SK-N-SH (cell line): ENCODE data around the gene ORM1. TPM values are rescaled to one million over a fixed set of nuclear protein-coding genes. Genes with fewer than 3 reads are reported as not detected.

Experiments used
- CTCF ChIA-PET: fragments of 300-600, 350-600 bp; formaldehyde crosslinking; extraction: SDS; loops from one replicate; lab custom pipeline; 2021; lab: Yijun Ruan, JAX
- POLR2A ChIA-PET: fragments of 350-600 bp; sonication (Branson Sonifier 250); formaldehyde crosslinking; extraction: SDS; loops from one replicate; lab custom pipeline; 2020; ENCODE audit warnings: antibody characterized with exemption, inconsistent platforms; lab: Yijun Ruan, JAX
- DNase-seq: peaks from one replicate; pipeline ENCODE4 v3.0.0; 2012
- H2AFZ ChIP-seq: fragments of 200-600 bp; sonication (generic); 2 replicates; pipeline ENCODE4 v1.8.1; 2016; ENCODE audit warnings: antibody characterized with exemption, mild to moderate bottlenecking, low read depth
- H3F3A ChIP-seq: fragments of 200-600 bp; sonication (generic); replicated peaks from 2 replicates; pipeline ENCODE3; 2016; ENCODE audit warnings: antibody characterized with exemption, mild to moderate bottlenecking; ENCODE audit not compliant: insufficient read depth
- H3K27ac ChIP-seq, 2 experiments: fragments of 200-500 bp in 1 of 2; fragments of 200-600 bp in 1 of 2; sonication (Bioruptor generic) in 1 of 2; sonication (generic), shearing (Covaris generic) in 1 of 2; 2 replicates each; pipeline versions ENCODE4 v1.5.1 to v1.6.1; 2014 to 2016; ENCODE audit warnings: low read depth in 2 of 2, inconsistent platforms in 1 of 2, low read length in 1 of 2, mild to moderate bottlenecking in 1 of 2, mixed read lengths in 1 of 2
- H3K27me3 ChIP-seq: fragments of 200-600 bp; sonication (generic), shearing (Covaris generic); 2 replicates; pipeline ENCODE4 v1.6.1; 2016; ENCODE audit warnings: mixed run types; ENCODE audit not compliant: insufficient read depth
- H3K36me3 ChIP-seq, 2 experiments: fragments of 200-500 bp in 1 of 2; fragments of 200-600 bp in 1 of 2; sonication (Bioruptor generic) in 1 of 2; sonication (generic) in 1 of 2; replicated peaks in 1 of 2; 2 replicates each; pipeline versions ENCODE3 to v1.5.1; 2014 to 2016; ENCODE audit warnings: low read length in 1 of 2, mild to moderate bottlenecking in 1 of 2; ENCODE audit not compliant: insufficient read depth in 2 of 2, control insufficient read depth in 1 of 2
- H3K4me1 ChIP-seq, 2 experiments: fragments of 200-500 bp in 1 of 2; fragments of 200-600 bp in 1 of 2; sonication (Bioruptor generic) in 1 of 2; sonication (generic), shearing (Covaris generic) in 1 of 2; 2 replicates each; pipeline versions ENCODE4 v1.5.1 to v1.6.1; 2014 to 2016; ENCODE audit warnings: low read depth in 1 of 2, low read length in 1 of 2, mixed run types in 1 of 2; ENCODE audit not compliant: insufficient read depth in 2 of 2, control insufficient read depth in 1 of 2
- H3K4me2 ChIP-seq: fragments of 200-600 bp; sonication (generic), shearing (Covaris generic); 2 replicates; pipeline ENCODE4 v1.6.1; 2017; ENCODE audit warnings: mixed run types
- H3K4me3 ChIP-seq, 2 experiments: fragments of 200-500 bp in 1 of 2; fragments of 200-600 bp in 1 of 2; sonication (Bioruptor generic) in 1 of 2; sonication (generic), shearing (Covaris generic) in 1 of 2; 2 replicates each; pipeline versions ENCODE4 v1.5.1 to v1.8.1; 2014 to 2016; ENCODE audit warnings: low read depth in 2 of 2, inconsistent platforms in 1 of 2, low read length in 1 of 2, mild to moderate bottlenecking in 1 of 2, mixed read lengths in 1 of 2, moderate library complexity in 1 of 2
- H3K79me2 ChIP-seq: fragments of 200-600 bp; sonication (generic); 2 replicates; pipeline ENCODE4 v1.8.1; 2017; ENCODE audit warnings: mild to moderate bottlenecking; ENCODE audit not compliant: insufficient read depth
- H3K9ac ChIP-seq: fragments of 200-600 bp; sonication (generic); 2 replicates; pipeline ENCODE4 v1.6.1; 2017; ENCODE audit warnings: mixed run types
- H3K9me2 ChIP-seq: fragments of 200-600 bp; sonication (generic); 2 replicates; pipeline ENCODE4 v1.6.1; 2017; ENCODE audit warnings: mixed run types
- H3K9me3 ChIP-seq: fragments of 200-600 bp; sonication (generic); 2 replicates; pipeline ENCODE4 v1.6.1; 2017; ENCODE audit warnings: mixed run types, mild to moderate bottlenecking, moderate library complexity
- H4K20me1 ChIP-seq: fragments of 200-600 bp; sonication (generic); 2 replicates; pipeline ENCODE4 v1.6.1; 2017; ENCODE audit warnings: mild to moderate bottlenecking, mixed run types; ENCODE audit not compliant: insufficient read depth
- EP300 ChIP-seq, 2 experiments: IDR thresholded peaks; 2 replicates each; pipeline versions ENCODE4 v1.4.0 to v1.6.1; 2012; ENCODE audit warnings: borderline replicate concordance in 1 of 2, low read depth in 1 of 2, low read length in 1 of 2
- EZH2phosphoT487 ChIP-seq: fragments of 200-600 bp; sonication (generic); IDR thresholded peaks from 2 replicates; pipeline ENCODE4 v1.6.1; 2017; ENCODE audit warnings: low read depth, mixed run types, mild to moderate bottlenecking, antibody characterized with exemption, moderate library complexity, borderline replicate concordance
- FOSL2 ChIP-seq: IDR thresholded peaks from 2 replicates; pipeline ENCODE4 v1.4.0; 2012; ENCODE audit warnings: low read depth, mild to moderate bottlenecking, moderate library complexity, borderline replicate concordance
- FOXM1 ChIP-seq: IDR thresholded peaks from 2 replicates; pipeline ENCODE4 v1.4.0; 2012; ENCODE audit warnings: low read depth, mild to moderate bottlenecking
- GABPA ChIP-seq: IDR thresholded peaks from 2 replicates; pipeline ENCODE4 v1.4.0; 2012; ENCODE audit warnings: low read depth, mild to moderate bottlenecking
- GATA2 ChIP-seq: sonication (generic); formaldehyde crosslinking; IDR thresholded peaks from 2 replicates; pipeline ENCODE4 v1.5.0; 2020; ENCODE audit warnings: mild to moderate bottlenecking, missing genetic modification reagents
- JUND ChIP-seq: IDR thresholded peaks from 2 replicates; pipeline ENCODE4 v1.4.0; 2012
- MAX ChIP-seq: IDR thresholded peaks from 2 replicates; pipeline ENCODE4 v1.4.0; 2012; ENCODE audit warnings: low read depth
- NFIC ChIP-seq: IDR thresholded peaks from 2 replicates; pipeline ENCODE4 v1.4.0; 2012; ENCODE audit warnings: borderline replicate concordance
- NRF1 ChIP-seq: IDR thresholded peaks from 2 replicates; pipeline ENCODE4 v1.6.1; 2012; ENCODE audit warnings: low read depth, mild to moderate bottlenecking, low read length
- RAD21 ChIP-seq: IDR thresholded peaks from 2 replicates; pipeline ENCODE4 v1.6.1; 2012; ENCODE audit warnings: mild to moderate bottlenecking, low read length
- RCOR1 ChIP-seq: fragments of 150-350 bp; IDR thresholded peaks from 2 replicates; pipeline ENCODE4 v1.6.1; 2017; ENCODE audit warnings: antibody characterized with exemption, low read length
- RFX5 ChIP-seq: IDR thresholded peaks from 2 replicates; pipeline ENCODE4 v1.6.1; 2012; ENCODE audit warnings: mild to moderate bottlenecking, improper control_type of control experiment, low read length
- RXRA ChIP-seq: IDR thresholded peaks from 2 replicates; pipeline ENCODE4 v1.4.0; 2012; ENCODE audit warnings: low read depth, mild to moderate bottlenecking, borderline replicate concordance
- SMC3 ChIP-seq: IDR thresholded peaks from 2 replicates; pipeline ENCODE4 v1.6.1; 2012; ENCODE audit warnings: low read depth, low read length, improper control_type of control experiment
- TCF12 ChIP-seq: IDR thresholded peaks from 2 replicates; pipeline ENCODE4 v1.4.0; 2012
- USF1 ChIP-seq: IDR thresholded peaks from 2 replicates; pipeline ENCODE4 v1.4.0; 2012; ENCODE audit warnings: low read depth, borderline replicate concordance
- ZBTB33 ChIP-seq: IDR thresholded peaks from 2 replicates; pipeline ENCODE4 v1.4.0; 2012; ENCODE audit warnings: low read depth, borderline replicate concordance
- WGBS: methylation state at CpG from one replicate; pipeline ENCODE4 v1.1.6; 2017; ENCODE audit warnings: low lambda C conversion rate; 5-methylcytosine and 5-hydroxymethylcytosine counted together
- polyA plus RNA-seq, 3 experiments: library from polyadenylated mRNA; depleted of rRNA; stranded (reverse); fragments of >200 nt; gene quantifications; 2 replicates each; pipeline ENCODE4 v1.2.3, GENCODE V29; 2012
- TF ChIP-seq, protein P1 (sequence below): IDR thresholded peaks from 2 replicates; pipeline ENCODE4 v1.6.1; 2012; ENCODE audit warnings: mild to moderate bottlenecking, low read depth, low read length, moderate library complexity
- TF ChIP-seq, protein P2 (sequence below): fragments of 150-350 bp; IDR thresholded peaks from 2 replicates; pipeline ENCODE4 v1.6.1; 2016; ENCODE audit warnings: mild to moderate bottlenecking, low read depth, low read length

ORM1 gene
- polyA plus RNA-seq, 1 of the 3 experiments (the other 2 are of a cell fraction): not detected

DNA sequence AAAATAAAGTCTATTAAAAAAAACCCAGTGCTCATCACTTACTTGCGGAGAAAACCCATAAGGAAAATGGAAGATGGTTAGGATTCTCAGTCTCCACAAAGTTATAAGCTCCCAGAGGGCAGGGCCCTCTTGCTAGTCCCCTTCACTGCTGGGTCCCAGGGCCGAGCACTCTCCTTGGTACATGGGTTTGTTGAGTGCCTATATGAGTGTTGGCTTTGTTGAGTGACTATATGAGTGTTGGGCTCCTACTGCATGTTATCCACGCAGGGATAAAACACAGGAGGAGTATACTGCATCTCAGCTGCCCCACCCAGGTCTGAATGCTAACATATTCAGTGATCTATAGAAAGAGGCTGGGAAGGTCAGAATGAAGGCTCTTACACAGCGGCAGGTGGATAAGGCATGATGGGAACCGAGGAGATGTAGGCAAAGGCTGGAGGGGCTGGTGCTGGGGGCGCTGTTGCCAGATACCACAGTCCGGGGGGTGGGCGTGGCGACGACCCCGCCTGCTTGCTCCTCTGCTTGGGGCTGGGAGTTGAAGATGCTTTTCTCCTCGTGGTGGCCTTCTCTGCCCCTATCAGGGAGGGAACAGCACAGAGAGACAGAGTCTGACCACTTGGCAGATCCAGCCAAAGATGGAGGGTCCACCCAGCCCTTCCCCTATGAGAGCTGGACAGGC, 18.4 kb downstream of the ORM1 start:
- WGBS: 90% methylated on average over 5 of the region's 12 CpGs
- Histone ChIP-seq H3F3A (no peaks in the 10 kb centered on the region), H3K9me3 (no peaks in the 10 kb centered on the region), H4K20me1 (no peaks in the 10 kb centered on the region), H2AFZ (no peak overlapping the region), H3K4me1 (peaks cover 0 to 6% of the 10 kb centered on the region in 2 experiments; a peak in 1 of 4 replicates), H3K79me2 (no peaks in the 10 kb centered on the region), H3K36me3 (no peaks in the 10 kb centered on the region), H3K27me3 (no peaks in the 10 kb centered on the region), H3K27ac (no peak overlapping the region), H3K4me3 (no peak overlapping the region), H3K9ac (no peak overlapping the region), H3K9me2 (no peaks in the 10 kb centered on the region), H3K4me2 (no peak overlapping the region)
- POLR2A ChIA-PET: no interaction called here
- CTCF ChIA-PET: interaction anchor here (1.0 kb wide), 1 partner anchor 259 kb away, joined by 3 read pairs; no protein-coding TSS in a partner anchor
- no peak for TF ChIP-seq GABPA
- no peak for TF ChIP-seq MAX
- no peak for TF ChIP-seq TCF12
- TF ChIP-seq FOSL2: no peak
- no peak for TF ChIP-seq USF1
- TF ChIP-seq, protein P1, sequence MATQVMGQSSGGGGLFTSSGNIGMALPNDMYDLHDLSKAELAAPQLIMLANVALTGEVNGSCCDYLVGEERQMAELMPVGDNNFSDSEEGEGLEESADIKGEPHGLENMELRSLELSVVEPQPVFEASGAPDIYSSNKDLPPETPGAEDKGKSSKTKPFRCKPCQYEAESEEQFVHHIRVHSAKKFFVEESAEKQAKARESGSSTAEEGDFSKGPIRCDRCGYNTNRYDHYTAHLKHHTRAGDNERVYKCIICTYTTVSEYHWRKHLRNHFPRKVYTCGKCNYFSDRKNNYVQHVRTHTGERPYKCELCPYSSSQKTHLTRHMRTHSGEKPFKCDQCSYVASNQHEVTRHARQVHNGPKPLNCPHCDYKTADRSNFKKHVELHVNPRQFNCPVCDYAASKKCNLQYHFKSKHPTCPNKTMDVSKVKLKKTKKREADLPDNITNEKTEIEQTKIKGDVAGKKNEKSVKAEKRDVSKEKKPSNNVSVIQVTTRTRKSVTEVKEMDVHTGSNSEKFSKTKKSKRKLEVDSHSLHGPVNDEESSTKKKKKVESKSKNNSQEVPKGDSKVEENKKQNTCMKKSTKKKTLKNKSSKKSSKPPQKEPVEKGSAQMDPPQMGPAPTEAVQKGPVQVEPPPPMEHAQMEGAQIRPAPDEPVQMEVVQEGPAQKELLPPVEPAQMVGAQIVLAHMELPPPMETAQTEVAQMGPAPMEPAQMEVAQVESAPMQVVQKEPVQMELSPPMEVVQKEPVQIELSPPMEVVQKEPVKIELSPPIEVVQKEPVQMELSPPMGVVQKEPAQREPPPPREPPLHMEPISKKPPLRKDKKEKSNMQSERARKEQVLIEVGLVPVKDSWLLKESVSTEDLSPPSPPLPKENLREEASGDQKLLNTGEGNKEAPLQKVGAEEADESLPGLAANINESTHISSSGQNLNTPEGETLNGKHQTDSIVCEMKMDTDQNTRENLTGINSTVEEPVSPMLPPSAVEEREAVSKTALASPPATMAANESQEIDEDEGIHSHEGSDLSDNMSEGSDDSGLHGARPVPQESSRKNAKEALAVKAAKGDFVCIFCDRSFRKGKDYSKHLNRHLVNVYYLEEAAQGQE: no peak
- no peak for TF ChIP-seq GATA2 (CRISPR knock-in tag)
- TF ChIP-seq NRF1: no peak
- TF ChIP-seq RXRA: no peak
- TF ChIP-seq RAD21: no peak
- no peak for TF ChIP-seq NFIC
- TF ChIP-seq ZBTB33: no peak
- TF ChIP-seq FOXM1: no peak
- TF ChIP-seq EZH2phosphoT487: no peak
- TF ChIP-seq RFX5: no peak
- no peak for TF ChIP-seq SMC3
- TF ChIP-seq, protein P2, sequence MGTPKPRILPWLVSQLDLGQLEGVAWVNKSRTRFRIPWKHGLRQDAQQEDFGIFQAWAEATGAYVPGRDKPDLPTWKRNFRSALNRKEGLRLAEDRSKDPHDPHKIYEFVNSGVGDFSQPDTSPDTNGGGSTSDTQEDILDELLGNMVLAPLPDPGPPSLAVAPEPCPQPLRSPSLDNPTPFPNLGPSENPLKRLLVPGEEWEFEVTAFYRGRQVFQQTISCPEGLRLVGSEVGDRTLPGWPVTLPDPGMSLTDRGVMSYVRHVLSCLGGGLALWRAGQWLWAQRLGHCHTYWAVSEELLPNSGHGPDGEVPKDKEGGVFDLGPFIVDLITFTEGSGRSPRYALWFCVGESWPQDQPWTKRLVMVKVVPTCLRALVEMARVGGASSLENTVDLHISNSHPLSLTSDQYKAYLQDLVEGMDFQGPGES: no peak
- no peak for TF ChIP-seq RCOR1
- no peak for TF ChIP-seq EP300 (IDR thresholded peaks at IDR 0.05; ENCODE audit: borderline replicate concordance in 1 of 2, low read depth in 1 of 2, low read length in 1 of 2)
- no peak for TF ChIP-seq JUND
- DNase-seq: no peak
